HFFc6 (cell line): Measurements from ENCODE around the gene ACKR1. TPM values are rescaled to one million over a fixed set of nuclear protein-coding genes. Genes with fewer than 3 reads are reported as not detected.

Experiments
- DNase-seq: peaks from one replicate; pipeline ENCODE4 v3.0.0-alpha.2; 2018
- H3K27ac Mint-ChIP-seq: 2 replicates; pipeline ENCODE4 v1.8.0; 2020; ENCODE audit warnings: mild to moderate bottlenecking, mixed read lengths
- H3K27me3 Mint-ChIP-seq: 2 replicates; pipeline ENCODE4 v1.8.0; 2021; ENCODE audit warnings: mild to moderate bottlenecking, moderate library complexity, mixed read lengths; ENCODE audit not compliant: insufficient read depth
- H3K36me3 Mint-ChIP-seq: 2 replicates; pipeline ENCODE4 v1.8.0; 2021; ENCODE audit warnings: low read depth, mixed read lengths
- H3K4me1 Mint-ChIP-seq: 2 replicates; pipeline ENCODE4 v1.8.0; 2020; ENCODE audit warnings: low read depth, mixed read lengths
- H3K4me3 Mint-ChIP-seq: 2 replicates; pipeline ENCODE4 v1.8.0; 2020; ENCODE audit warnings: mild to moderate bottlenecking, moderate library complexity, mixed read lengths
- H3K9me3 Mint-ChIP-seq: 2 replicates; pipeline ENCODE4 v1.8.0; 2020; ENCODE audit warnings: mild to moderate bottlenecking, mixed read lengths
- total RNA-seq, 6 experiments: library from RNA; stranded (reverse); fragmentation: NEBNext Ultra II Directional; extraction: Animal tissue kit (Norgen Biotek cat#: 25700); gene quantifications; 2 replicates in 1 of 6; 3 replicates in 5 of 6; pipeline ENCODE4 v1.2.3, GENCODE V29; 2021
- TF ChIP-seq, protein P1 (sequence below): fragments of 200-600 bp; sonication (generic); IDR thresholded peaks from 2 replicates; pipeline ENCODE4 v1.5.0; 2021; ENCODE audit warnings: antibody characterized with exemption, mild to moderate bottlenecking

The ACKR1 gene
- total RNA-seq, 6 experiments from 2014 or later = not detected

DNA sequence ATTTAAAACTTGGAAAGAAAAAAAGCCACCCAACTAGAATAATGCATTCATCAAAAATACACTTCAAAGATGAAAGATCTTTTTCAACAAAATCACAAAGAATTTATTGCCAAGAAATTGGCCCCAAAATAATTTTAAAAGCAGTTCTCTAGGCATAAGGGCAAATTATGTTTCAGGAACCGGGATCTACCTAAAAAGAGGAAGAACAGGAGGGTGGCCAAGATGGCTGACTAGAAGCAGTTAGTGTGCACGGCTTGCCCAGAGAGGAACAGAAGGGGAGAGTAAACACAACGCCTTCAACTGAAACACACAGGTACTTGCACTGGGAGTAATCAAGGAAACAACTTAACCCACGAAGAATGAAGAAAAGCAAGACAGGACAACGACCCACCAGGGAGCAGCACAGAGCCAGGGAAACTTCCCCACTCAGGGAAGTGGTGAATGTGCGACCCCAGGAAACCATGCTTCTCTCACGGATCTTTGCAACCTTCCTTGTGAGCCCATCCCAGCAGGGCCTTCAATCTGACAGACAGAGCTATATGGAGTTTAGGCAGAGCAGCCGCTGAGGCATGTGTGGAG is 46.1 kb downstream of the ACKR1 start:
- peaks cover 22% of the 10 kb centered on the region for H3K9me3 Mint-ChIP-seq
- peak overlapping the region; percentile 47; the same call in 1 of the 2 replicates for H3K4me3 Mint-ChIP-seq
- TF ChIP-seq, protein P1, sequence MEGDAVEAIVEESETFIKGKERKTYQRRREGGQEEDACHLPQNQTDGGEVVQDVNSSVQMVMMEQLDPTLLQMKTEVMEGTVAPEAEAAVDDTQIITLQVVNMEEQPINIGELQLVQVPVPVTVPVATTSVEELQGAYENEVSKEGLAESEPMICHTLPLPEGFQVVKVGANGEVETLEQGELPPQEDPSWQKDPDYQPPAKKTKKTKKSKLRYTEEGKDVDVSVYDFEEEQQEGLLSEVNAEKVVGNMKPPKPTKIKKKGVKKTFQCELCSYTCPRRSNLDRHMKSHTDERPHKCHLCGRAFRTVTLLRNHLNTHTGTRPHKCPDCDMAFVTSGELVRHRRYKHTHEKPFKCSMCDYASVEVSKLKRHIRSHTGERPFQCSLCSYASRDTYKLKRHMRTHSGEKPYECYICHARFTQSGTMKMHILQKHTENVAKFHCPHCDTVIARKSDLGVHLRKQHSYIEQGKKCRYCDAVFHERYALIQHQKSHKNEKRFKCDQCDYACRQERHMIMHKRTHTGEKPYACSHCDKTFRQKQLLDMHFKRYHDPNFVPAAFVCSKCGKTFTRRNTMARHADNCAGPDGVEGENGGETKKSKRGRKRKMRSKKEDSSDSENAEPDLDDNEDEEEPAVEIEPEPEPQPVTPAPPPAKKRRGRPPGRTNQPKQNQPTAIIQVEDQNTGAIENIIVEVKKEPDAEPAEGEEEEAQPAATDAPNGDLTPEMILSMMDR = peak; percentile 55
- no peak overlapping the region; the same call in 1 of the 2 replicates for H3K27ac Mint-ChIP-seq
- peaks cover 11% of the 10 kb centered on the region for H3K36me3 Mint-ChIP-seq
- H3K4me1 Mint-ChIP-seq = peaks cover 11% of the 10 kb centered on the region; the same call in 1 of the 2 replicates
- no peak for DNase-seq
- H3K27me3 Mint-ChIP-seq = 0 out of 2 replicates have a peak, but pooled peaks cover 3% of the 10 kb centered on the region

Other genes with a start within 250 kb of the ACKR1 start
- 10 to 100 TPM; 50.5 to 70.7 (median 67.3) TPM for gene IFI16, start 195.0 kb upstream of the ACKR1 start, total RNA-seq
- under 1 TPM in 1 of 6 experiments, not detected in 5; 0.13 TPM for gene AIM2, start 128.1 kb upstream of the ACKR1 start, total RNA-seq
- under 1 TPM in 4 of 6 experiments, not detected in 2; 0.06 to 0.24 (median 0.17) TPM for gene CADM3, start 33.3 kb upstream of the ACKR1 start, total RNA-seq
- not detected for gene FCER1A, start 97.5 kb downstream of the ACKR1 start, total RNA-seq
- gene OR10J4, start 227.3 kb downstream of the ACKR1 start, total RNA-seq = not detected
- gene OR10J1, start 234.8 kb downstream of the ACKR1 start, total RNA-seq = not detected